HG02678 (cell line): ENCODE measurements around the gene DPH5.
A peak's percentile ranks its signal among the peaks of the same experiment; 100 is the strongest.
"Not testable (repeated sequence)": the region's sequence is repeated elsewhere in the genome, so short reads cannot be mapped to it uniquely, and the experiment has no call there.

ENCODE experiments used
- ATAC-seq: cut with Tn5 transposase; IDR thresholded peaks from one replicate; pipeline ENCODE4 v1.9.1; 2021; ENCODE audit warnings: mild to moderate bottlenecking, moderate library complexity; ENCODE audit not compliant: unreplicated experiment

DPH5 gene

GRCh38 chr1:101025657-101026429 lies at the start of gene DPH5:
Gene DPH5, minus strand, starts transcription at chr1:101025784. Its CDS starts 341 bp downstream, at chr1:101025443.
- peak; percentile 82 for ATAC-seq

- no peak for ATAC-seq
Measured at GRCh38 chr1:101073836-101074235, 48.3 kb upstream of the DPH5 start.

- ATAC-seq: no peak
Measured at GRCh38 chr1:101071470-101071891, 45.9 kb upstream of the DPH5 start.

- no peak for ATAC-seq
Measured at GRCh38 chr1:101069158-101069557, 43.6 kb upstream of the DPH5 start.

GRCh38 chr1:101066937-101067335 lies 41.4 kb upstream of the DPH5 start:
- ATAC-seq: not testable (repeated sequence)

- ATAC-seq: no peak
Measured at GRCh38 chr1:101066260-101066936, 40.8 kb upstream of the DPH5 start.

- peak; percentile 42 for ATAC-seq
Measured at GRCh38 chr1:101065575-101065974, 40.0 kb upstream of the DPH5 start.

GRCh38 chr1:101064697-101065096 lies 39.1 kb upstream of the DPH5 start:
- no peak for ATAC-seq

GRCh38 chr1:101060992-101061391 lies 35.4 kb upstream of the DPH5 start:
- ATAC-seq: peak; percentile 74

- no peak for ATAC-seq
Measured at GRCh38 chr1:101059945-101060542, 34.5 kb upstream of the DPH5 start.

GRCh38 chr1:101055623-101056022 lies 30.0 kb upstream of the DPH5 start:
- ATAC-seq: no peak

GRCh38 chr1:101051688-101052638 lies 26.4 kb upstream of the DPH5 start:
- peak; percentile 96 for ATAC-seq

GRCh38 chr1:101050869-101051268 lies 25.3 kb upstream of the DPH5 start:
- no peak for ATAC-seq

GRCh38 chr1:101044749-101045148 lies 19.2 kb upstream of the DPH5 start:
- ATAC-seq: no peak

- no peak for ATAC-seq
Measured at GRCh38 chr1:101044259-101044658, 18.7 kb upstream of the DPH5 start.

GRCh38 chr1:101043776-101044175 lies 18.2 kb upstream of the DPH5 start:
- no peak for ATAC-seq

GRCh38 chr1:101041300-101041699 lies 15.7 kb upstream of the DPH5 start:
- no peak for ATAC-seq

- ATAC-seq: no peak
Measured at GRCh38 chr1:101040666-101041065, 15.1 kb upstream of the DPH5 start.

- ATAC-seq: no peak
Measured at GRCh38 chr1:101039245-101039644, 13.7 kb upstream of the DPH5 start.

- no peak for ATAC-seq
Measured at GRCh38 chr1:101037316-101037715, 11.7 kb upstream of the DPH5 start.

GRCh38 chr1:101033017-101033416 lies 7.4 kb upstream of the DPH5 start:
- no peak for ATAC-seq
